NCI-H774 (cell line): ENCODE data around the gene MSX1.

Experiments used
- DNase-seq: peaks from one replicate; lab custom pipeline; 2025; lab: John Stamatoyannopoulos, UW

MSX1 gene

DNA sequence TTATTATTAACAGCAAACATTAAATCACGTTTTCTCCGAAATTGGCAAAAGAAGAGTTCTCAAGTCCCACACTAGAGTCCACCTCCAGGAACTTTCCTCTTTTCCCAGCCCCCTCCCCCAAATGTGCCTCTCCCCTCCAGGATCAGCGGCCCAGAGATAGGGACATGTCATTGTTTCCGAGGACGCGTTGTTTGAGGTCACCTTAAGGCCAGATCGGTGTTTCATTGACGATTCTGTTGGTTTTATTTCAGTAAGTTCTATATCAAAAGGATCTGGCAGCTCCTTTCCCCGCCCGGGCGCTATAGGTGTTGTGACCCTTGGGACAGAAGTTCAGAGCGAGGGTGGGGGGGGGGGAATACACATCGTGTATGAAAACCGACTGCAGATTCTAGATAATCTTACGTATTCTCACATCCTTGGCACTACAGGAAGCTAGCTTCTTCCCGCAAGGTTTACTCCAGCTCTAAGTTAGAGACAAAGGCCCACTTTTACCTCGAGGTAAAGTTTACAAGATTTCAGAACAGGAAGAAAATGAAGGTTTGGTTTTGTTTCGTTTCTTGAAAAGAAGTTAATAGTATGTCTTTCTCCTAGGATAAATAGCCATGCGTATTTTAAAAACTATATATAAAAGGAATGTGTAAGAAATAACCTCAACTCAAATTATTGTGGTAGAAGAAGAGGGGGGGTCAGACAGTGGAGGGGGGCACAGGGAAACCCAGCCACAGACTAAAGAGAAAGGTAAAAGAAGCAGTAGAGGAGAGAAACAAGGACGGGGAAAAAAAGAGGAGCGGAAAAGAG, 739 bp upstream of the MSX1 start:
- no peak for DNase-seq

DNA sequence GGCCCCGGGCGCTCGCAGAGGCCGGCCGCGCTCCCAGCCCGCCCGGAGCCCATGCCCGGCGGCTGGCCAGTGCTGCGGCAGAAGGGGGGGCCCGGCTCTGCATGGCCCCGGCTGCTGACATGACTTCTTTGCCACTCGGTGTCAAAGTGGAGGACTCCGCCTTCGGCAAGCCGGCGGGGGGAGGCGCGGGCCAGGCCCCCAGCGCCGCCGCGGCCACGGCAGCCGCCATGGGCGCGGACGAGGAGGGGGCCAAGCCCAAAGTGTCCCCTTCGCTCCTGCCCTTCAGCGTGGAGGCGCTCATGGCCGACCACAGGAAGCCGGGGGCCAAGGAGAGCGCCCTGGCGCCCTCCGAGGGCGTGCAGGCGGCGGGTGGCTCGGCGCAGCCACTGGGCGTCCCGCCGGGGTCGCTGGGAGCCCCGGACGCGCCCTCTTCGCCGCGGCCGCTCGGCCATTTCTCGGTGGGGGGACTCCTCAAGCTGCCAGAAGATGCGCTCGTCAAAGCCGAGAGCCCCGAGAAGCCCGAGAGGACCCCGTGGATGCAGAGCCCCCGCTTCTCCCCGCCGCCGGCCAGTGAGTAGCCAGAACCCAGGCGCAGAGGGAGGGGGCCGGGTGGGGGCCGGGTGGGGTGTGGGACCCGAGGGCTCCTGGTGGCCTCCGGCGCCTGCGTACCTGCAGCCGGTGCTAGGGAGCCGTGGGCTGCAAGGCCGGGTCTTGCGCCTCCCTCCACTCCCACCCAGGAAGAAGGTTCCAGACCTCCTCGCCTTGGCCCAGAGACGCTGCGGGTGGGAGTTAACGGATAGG, 534 bp downstream of the MSX1 start:
- no peak for DNase-seq

DNA sequence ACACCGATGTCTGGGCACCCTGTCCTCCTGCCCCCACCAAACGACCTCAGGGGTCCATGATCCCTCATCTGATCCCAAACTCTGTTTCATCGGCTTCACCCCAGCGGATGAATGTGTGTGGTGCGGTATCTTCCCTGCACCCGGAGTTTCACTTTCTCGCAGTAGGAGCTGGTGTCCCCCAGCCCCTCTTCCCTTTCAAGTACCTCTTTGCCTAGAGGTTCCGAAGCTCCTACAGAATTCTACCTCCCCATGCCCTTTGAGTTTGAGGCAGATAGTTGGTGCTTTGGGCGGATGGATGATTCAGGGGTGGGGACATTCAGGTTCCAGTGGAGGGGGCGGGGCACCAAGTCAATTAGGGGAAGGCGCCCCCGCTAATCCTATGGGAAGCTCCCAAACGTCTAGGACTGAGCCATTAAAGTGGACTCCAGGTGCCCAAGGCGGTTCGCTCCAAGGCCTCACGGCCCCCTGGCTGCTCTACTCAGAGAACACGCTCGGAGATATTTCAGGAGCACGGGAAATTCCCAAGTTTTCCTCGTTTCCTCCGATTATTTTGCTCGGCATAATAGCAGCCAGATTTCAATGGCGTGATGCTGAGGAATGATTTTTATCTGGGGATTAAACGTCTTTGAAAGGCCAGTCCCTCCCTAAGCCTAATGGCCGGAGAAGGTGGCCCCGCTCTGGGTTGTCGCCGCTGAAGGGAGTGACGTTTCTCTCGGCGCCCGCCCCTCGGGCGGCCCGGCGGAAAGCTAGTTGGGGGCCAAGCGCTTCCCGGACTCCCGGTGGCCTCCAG, 1.3 kb downstream of the MSX1 start:
- DNase-seq = no peak

DNA sequence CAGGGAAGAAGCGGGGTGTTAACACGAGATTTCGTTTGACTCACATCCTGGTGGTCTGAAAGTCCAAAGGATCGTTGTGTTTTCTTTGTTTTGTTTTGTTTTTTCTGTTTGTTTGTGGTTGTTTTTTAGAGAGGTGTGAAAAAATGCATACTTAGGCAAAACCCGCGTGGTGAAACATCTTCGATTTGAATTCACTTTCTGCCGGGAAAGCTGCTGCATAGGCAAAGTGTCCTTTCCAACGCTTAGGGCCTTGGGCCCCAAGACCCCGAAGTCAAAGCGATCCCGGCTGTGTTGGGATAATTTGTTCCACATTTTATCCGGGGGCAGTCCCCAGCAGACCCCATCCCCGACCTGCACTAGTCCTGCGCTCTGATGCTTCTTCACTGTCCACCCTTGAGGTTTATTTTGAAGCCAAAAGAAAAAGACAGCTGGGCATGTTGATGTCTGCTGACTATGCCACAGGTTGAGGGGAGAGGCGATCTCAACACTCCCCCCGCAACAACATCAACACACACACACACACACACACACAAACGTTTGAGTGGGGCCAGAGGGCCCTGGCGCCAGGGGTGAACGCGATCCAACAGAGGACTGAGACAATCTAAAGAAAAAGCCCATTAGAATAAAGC, 2.0 kb downstream of the MSX1 start:
- no peak for DNase-seq

DNA sequence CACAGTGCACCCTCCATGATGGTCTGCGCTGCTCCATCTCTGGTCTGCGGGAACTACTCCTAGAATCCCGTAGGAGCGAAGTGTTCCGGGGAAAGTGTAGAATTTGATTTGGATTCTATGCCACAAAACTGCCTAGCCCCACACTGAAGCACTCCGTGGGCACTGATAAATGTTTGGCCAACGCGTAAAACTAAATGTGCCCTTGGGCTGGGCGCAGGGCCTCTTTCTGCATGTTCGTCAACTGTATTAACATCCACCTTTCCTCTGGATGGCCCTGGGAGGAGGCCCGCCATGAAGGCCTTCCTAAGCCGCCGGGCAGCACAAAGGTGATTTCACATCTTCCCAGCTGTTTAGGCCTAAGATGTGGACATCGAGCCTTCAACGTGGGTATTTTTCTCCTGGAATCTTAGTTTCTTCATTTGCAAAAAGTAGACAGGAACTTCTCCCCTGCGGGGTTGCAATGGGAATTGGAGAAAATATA, 2.6 kb downstream of the MSX1 start:
- DNase-seq = no peak

DNA sequence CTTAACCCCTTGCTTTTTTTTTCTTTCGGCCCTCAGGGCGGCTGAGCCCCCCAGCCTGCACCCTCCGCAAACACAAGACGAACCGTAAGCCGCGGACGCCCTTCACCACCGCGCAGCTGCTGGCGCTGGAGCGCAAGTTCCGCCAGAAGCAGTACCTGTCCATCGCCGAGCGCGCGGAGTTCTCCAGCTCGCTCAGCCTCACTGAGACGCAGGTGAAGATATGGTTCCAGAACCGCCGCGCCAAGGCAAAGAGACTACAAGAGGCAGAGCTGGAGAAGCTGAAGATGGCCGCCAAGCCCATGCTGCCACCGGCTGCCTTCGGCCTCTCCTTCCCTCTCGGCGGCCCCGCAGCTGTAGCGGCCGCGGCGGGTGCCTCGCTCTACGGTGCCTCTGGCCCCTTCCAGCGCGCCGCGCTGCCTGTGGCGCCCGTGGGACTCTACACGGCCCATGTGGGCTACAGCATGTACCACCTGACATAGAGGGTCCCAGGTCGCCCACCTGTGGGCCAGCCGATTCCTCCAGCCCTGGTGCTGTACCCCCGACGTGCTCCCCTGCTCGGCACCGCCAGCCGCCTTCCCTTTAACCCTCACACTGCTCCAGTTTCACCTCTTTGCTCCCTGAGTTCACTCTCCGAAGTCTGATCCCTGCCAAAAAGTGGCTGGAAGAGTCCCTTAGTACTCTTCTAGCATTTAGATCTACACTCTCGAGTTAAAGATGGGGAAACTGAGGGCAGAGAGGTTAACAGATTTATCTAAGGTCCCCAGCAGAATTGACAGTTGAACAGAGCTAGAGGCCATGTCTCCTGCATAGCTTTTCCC, 3.4 kb downstream of the MSX1 start:
- DNase-seq = no peak

DNA sequence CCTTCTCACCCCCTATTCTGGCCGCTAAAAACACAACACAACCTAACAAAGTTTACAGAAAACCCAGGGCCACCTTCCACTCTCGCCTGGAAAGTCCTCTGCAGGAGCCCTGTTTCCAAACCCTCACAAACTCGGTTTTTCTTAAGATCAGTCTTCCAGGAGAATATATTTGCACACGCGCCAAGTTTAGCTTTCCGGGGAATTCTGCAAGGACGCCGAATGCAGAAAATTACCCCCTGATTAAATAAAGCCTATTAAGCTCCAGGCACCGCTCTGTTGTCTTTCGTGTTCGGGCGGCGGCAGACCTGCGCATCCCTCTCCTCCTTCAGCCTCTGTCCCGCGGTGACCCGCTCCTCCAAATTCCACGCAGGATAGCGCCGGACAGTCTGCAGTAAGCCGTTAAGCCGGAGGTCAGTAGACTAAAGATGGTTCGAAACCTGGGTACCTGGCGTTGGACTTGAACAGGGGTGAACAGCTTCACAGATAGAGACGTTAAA, 5.0 kb downstream of the MSX1 start:
- DNase-seq = no peak

DNA sequence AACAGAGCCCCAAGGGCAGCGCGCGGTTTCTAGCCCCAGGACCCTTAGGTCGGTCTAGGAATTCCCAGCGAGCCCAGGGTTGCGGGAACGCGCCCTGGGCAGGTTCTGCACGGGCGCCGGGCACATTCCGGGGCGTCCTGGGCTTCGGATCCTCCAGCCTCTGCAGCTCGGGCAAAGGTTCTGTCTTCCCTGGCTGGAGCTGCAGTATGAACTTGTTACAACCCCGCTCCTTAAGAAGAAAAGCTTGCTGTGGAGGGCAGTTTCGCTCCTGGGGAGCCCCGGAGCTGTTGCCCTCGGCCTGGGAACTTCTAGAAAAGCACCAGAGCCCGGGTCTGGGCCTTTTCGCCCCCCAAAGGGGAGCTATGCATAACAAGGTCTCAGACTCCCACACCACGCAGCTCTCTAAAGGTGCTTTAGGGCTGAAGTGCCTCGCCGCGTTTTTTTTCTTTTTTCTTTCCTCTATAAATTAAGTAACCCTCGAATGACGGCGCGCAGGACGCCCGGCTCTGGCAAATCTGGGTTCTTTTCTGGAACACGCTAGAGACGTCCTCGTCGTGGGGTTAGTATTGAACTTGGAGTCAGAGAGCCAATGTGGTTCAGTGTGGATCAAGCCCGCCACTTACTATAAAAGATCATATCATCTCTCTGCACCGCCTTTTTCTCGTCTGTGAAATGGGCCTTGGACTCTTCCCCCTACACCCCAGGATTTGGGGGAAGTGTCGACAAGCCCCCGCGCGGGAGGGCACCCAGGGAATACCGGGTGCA, 5.7 kb downstream of the MSX1 start:
- no peak for DNase-seq

DNA sequence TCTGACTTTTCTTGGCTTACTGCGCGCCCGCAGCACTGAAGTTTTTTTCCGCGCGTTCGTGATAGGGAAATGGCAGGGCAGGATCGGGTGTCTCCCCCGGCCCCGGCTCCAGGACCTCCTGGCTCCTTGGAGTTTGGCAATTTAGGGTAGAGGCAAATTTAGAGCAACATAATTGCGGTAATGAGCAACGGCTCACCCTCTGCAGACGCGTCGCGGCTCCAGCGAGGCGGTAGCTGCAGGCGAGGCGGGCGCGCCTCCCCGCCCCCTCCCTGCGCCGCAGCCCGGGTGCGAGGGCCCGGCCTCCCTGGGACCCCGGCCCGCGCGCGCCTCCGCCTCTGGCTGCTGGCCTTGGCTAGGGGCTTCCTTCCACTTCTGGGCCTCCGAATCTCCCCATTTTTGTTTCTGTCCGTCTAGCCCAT, 6.2 kb downstream of the MSX1 start:
- DNase-seq = no peak

DNA sequence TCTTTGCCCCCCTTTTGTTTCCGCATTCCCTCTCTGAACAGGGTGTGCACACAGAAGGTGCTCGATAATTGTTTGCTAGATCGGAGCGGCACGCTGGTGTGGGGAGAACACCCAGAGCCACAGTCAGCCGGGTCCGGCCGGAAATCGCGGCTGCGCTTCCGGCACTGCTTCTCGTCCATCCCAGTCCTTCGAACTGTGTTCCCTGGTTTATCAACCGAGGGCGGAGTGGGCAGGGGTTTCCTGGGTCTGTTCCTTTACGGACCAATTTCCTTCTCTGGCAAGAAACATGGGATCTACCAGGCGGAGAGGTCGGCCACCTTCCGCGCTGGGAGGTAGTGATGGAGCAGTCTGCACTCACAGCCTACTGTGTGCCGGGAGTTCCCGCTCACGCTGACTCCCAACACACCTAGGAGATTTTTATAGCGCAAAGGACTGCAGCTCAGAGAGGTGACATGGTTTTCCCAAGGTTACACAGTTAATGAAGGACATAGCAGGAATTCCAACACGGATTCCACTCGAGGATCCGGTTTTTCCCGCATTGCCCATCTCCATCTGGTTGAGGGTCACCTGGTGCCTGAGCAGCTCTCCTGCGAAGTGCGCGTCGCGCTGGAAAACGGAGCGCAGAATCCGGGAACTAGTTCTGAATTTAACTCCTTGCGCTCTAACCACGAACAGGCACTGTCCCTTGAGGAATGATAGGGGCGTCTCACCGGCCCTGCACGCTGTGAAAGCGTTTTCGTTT, 6.8 kb downstream of the MSX1 start:
- no peak for DNase-seq

DNA sequence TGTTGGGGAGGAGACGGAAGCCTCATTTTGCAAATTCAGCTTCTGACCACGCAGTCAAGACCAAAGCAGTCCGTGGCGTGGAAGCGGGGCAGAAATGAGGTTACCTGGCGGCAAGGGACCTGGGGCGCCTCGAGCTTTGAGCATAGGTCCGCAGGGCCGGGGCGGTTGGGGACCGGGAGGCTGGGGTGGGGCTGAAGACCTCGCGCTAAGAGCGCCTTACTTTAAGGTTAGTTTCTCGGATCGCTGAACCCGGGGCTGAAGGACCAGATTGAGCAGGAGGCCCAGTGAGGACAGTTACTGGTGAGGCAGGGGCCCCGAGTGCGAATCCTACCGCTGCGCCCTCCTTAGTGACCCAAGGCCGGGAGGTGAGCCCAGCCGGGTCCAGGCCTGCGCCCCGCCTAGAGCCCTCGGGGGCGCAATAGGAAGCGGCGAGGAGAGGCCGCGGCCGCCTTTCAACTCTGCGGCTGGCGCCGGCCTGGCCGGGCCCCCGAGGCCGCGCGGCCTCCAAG, 7.5 kb downstream of the MSX1 start:
- no peak for DNase-seq

DNA sequence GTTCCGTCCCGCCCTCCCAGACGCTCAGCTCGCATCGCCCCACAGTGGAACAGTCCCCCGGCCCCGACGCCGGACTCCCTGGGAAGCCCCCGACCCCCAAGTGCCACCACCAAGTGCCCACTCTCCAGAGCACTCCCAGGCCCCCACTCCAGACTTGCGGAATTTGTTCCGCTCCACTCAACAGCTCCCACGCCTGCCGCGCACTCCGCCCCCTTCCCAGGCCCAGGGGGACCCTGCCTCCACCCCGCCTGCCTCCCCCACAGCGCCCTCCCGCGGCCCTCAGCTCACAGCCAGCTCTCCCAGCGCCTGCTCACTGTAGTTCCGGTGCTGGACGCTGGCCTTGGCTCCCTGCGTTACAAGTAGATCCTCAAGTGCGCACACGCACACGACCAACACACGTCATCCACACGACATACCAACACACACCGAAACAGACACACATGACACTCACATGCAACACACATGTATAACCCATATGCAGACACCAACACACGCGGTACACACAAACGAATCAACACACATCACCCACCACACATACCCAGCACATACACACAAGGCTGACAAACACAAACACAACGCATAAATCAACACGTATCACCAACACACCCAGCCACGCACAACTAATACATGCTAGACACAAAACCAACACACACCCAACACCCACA, 8.0 kb downstream of the MSX1 start:
- DNase-seq = no peak

DNA sequence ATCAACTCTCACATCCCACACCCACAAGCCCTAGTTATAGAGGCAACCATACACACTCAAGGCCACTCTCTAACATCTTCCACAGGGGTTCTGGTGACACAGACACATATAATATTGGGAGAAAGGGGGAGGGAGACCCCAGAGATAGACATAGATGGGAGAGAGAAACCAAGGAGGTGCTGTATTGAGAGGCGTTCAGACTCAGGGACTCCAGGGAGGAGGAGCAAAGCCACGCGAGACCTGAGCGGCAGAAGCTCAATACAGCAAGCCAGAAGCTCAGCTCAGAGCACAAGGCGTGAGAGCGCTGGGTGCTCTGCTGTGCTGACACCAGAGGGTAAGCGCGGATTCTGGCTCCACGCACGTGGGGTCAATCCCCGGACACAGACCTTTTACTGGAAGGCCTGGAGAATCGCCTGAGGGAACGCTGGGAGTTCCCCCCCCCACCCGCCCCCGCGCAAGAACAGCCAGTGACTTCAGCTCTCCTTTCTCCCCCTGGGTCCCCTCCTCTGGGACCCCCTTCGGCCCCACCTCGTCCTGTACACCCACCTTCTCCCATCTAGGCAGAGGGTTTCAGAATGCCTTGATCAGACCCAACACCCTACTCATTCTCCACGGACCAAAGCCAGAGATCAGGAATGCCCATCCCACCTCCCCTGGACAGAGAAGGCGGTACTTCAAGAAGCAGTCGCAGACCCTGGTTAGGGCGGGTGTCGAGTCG, 8.7 kb downstream of the MSX1 start:
- DNase-seq = no peak

DNA sequence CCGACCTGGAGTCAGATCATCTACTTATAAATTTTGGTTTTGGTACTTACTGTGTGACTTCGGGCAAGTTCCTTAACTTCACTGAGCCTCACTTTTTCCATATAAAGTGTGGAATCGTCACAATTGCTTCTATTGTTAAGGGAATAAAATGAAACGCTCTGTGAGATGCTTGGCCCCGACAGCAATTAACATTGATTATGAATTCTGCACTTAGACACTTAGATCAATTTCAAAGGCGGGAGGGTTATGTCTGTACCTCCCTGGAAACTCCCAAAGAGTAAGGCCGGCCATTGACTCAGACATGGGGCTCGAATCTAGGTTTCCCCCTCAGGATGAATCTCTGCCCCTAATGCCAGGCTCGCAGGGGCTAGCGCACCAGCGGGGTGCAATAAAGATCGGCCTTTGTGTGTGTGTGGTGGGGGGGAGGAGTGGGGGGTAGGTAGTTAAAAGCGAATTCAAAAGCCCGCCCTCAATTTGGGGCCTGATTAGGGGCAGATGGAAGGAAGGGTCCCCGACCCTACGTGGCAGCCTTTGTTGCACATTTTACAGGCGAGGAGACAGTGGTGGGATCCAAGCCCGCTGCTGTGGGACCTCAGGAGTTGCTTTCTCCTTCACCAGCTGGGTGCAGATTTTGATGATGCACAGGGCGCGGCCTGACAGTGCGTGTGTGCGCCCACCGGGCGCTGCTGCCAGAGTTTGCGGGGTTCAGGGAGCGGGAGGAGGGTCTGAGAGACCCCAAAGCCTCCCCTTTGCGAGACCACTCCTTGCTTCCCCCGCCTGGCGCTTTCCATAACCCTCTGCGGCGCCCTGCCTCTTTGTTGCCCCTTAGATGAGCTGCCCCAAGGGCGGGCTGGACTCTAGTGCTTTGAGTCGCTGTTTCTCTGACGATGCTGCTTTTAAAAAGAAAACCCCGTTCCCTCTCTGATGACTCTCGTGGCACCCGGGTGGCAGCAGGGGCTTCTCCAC, 9.6 kb downstream of the MSX1 start:
- DNase-seq = no peak

DNA sequence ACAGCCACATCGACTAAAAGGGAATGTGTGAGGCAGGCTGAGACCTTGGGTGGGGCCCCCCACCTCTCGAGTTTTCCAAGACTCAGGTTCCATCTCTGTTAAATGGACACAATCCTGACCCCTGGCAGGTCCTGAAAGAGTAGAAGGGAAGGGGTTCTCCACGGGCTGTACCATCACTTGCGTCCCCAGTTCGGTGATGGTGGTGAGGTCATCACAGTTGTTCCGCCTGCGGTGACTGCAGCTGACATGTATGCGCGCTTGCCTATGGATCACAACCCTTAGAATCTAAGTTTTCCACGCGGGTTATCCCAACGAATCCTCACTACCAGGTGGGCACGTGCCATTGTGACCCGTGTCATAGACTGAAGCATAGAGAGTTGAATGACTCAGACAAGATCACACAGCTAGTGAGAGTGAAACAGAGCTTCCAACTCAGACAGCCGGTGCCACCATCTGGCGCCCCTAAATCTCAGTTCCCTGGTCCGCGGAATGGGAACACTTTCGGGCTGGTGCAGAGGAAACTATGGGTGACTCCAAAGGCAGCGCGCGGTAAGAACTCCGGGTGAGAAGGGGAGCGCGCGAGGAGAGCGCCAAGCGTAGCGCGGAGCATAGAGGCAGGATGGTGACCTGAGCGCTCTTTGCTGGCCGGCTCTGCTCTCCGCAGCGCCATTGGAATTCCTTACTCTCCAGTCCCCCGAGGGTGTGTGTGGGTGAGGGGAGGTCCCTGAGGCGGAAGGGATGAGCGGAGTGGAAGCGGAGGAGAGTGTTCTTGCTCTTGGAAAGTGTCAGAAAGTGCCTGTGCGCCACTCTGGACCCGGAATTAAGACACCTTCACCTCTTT, 10.5 kb downstream of the MSX1 start:
- DNase-seq = no peak
